ENCODE measurements around the gene KLF3. TPM values are rescaled to one million over a fixed set of nuclear protein-coding genes. Genes with fewer than 3 reads are reported as not detected.

The KLF3 gene
- total and polyA plus RNA-seq, 9 of the 15 experiments (the other 6 are each of a cell fraction or from before 2014, with no cell fraction given), result 9.9 to 47.2 (median 18.1) TPM

- H3K9me1 ChIP-seq (ENCODE audit: control insufficient read depth, insufficient read depth, low read length), result no peaks in the 10 kb centered on the region
- intact Hi-C loops (cut with micrococcal nuclease), result no loop called here
- in situ Hi-C loops (cut with MboI), result no loop called here
- H4K20me1 ChIP-seq (replicated peaks; ENCODE audit: control insufficient read depth, insufficient read depth, low read length), result no peaks in the 10 kb centered on the region
- no peaks in the 10 kb centered on the region for H3K36me3 ChIP-seq (ENCODE audit: control insufficient read depth, insufficient read depth, low read length)
- ChIA-PET POLR2A (interaction anchor here (0.7 to 2.3 kb wide), 3 partner anchors 10 to 551 kb away, joined by 3 to 9 read pairs (median 3); no protein-coding TSS in a partner anchor), CTCF (ENCODE audit: low intra/inter-chr PET ratio) (no interaction called here)
- FAIRE-seq, result no peak
- no TSS peak for BruUV-seq (replicated peaks)
- no peak for DNase-seq (ENCODE audit: extremely low read depth in 1 of 4, low spot score in 3 of 4)
- H3K27me3 ChIP-seq (ENCODE audit: control insufficient read depth in 2 of 2, insufficient read depth in 2 of 2, low read length in 2 of 2), result no peaks in the 10 kb centered on the region
- no peak overlapping the region; the same call in 1 of the 2 replicates for H3K4me2 ChIP-seq (ENCODE audit: insufficient read depth, low read length)
- peaks cover 6% of the 10 kb centered on the region in 2 experiments; a peak in 3 of 5 replicates for H3K4me1 ChIP-seq (replicated peaks in 1 of 2; ENCODE audit: control insufficient read depth in 2 of 2, insufficient read depth in 2 of 2, low read length in 2 of 2)
- no peak overlapping the region for H2AFZ ChIP-seq (ENCODE audit: low read depth, low read length)
- H3K9ac ChIP-seq (ENCODE audit: insufficient read depth in 1 of 2, low read depth in 2 of 2, low read length in 2 of 2), result no peak overlapping the region
- no peak overlapping the region for H3K27ac ChIP-seq (ENCODE audit: extremely low read depth, low read depth, low read length)
- TF ChIP-seq SIN3B (IDR thresholded peaks at IDR 0.05; ENCODE audit: low read depth), result no peak
- no peak for TF ChIP-seq PPARD (CRISPR knock-in tag; IDR thresholded peaks at IDR 0.05)
- no peak for TF ChIP-seq ZNF512 (tag; IDR thresholded peaks at IDR 0.05)
- TF ChIP-seq IFI16 (CRISPR knock-in tag; IDR thresholded peaks at IDR 0.05), result no peak
- no peak for TF ChIP-seq RBM15 (IDR thresholded peaks at IDR 0.05; ENCODE audit: insufficient read depth, low read length)
- TF ChIP-seq KLF1 (tag; IDR thresholded peaks at IDR 0.05), result 0 out of 2 replicates have a peak, but pooled peaks have one; percentile 2
- no peak for TF ChIP-seq ZBTB5 (IDR thresholded peaks at IDR 0.05)
- no peak for TF ChIP-seq ZBTB49 (CRISPR knock-in tag; IDR thresholded peaks at IDR 0.05; ENCODE audit: borderline replicate concordance)
- H3K4me3 ChIP-seq, result no peak overlapping the region
- 36% methylated on average over 3 of the region's 3 CpGs for WGBS (ENCODE audit: insufficient coverage, low coverage, missing lambda C conversion rate)
- ATAC-seq, result no peak
- no peaks in the 10 kb centered on the region for H3K9me3 ChIP-seq (replicated peaks; ENCODE audit: control insufficient read depth, insufficient read depth, low read depth, low read length)
- no peaks in the 10 kb centered on the region for H3K79me2 ChIP-seq (ENCODE audit: control insufficient read depth, insufficient read depth, low read length)
These were observed 60.4 kb downstream of the KLF3 start for GRCh38 chr4:38724475-38724808.

All from K562 (cell line).